ENCODE measurements around the gene CDK2. TPM values are rescaled to one million over a fixed set of nuclear protein-coding genes. Genes with fewer than 3 reads are reported as not detected.

CDK2 gene
- total RNA-seq, 1 experiment from 2014 or later: 76.4 TPM

GRCh38 chr12:55925870-55926737 is 40.5 kb upstream of the CDK2 start:
- H3K27ac Mint-ChIP-seq (ENCODE audit: unreplicated experiment): peak overlapping the region; percentile 95
- H3K4me1 Mint-ChIP-seq (ENCODE audit: low read depth, unreplicated experiment): peaks cover 29% of the 10 kb centered on the region
- H3K9me3 Mint-ChIP-seq (ENCODE audit: low read depth, unreplicated experiment): no peaks in the 10 kb centered on the region
- peak overlapping the region; percentile 95 for H3K4me3 Mint-ChIP-seq (ENCODE audit: low read depth, unreplicated experiment)
- CTCF ChIA-PET: interaction anchor here (0.5 to 1.4 kb wide), 10 partner anchors 36 to 728 kb away, joined by 3 to 11 read pairs (median 5); partner anchors contain the start of genes DNAJC14, ORMDL2 and SARNP
- no peak for TF ChIP-seq CTCF (IDR thresholded peaks at IDR 0.05; ENCODE audit: unreplicated experiment)
- intact Hi-C loops (cut with micrococcal nuclease; ENCODE audit: unreplicated experiment): loop anchor here (2.0 kb wide), 2 partner anchors 47 to 97 kb away; partner anchors contain the start of gene DNAJC14
- TSS peak; percentile 54 for BruUV-seq (replicated peaks)
- H3K27me3 Mint-ChIP-seq (ENCODE audit: unreplicated experiment): no peaks in the 10 kb centered on the region
- peaks cover 52% of the 10 kb centered on the region for H3K36me3 Mint-ChIP-seq (ENCODE audit: insufficient read depth, unreplicated experiment)
- DNase-seq: no peak

- CTCF ChIA-PET: interaction anchor here (0.5 to 1.4 kb wide), 13 partner anchors 11 to 1452 kb away, joined by 3 to 11 read pairs (median 5); partner anchors contain the start of genes DNAJC14, ORMDL2 and SARNP
- Mint-ChIP-seq H3K4me3 (ENCODE audit: low read depth, unreplicated experiment) (peak overlapping the region; percentile 95), H3K27me3 (ENCODE audit: unreplicated experiment) (no peaks in the 10 kb centered on the region), H3K27ac (ENCODE audit: unreplicated experiment) (peak overlapping the region; percentile 95), H3K4me1 (ENCODE audit: low read depth, unreplicated experiment) (peaks cover 34% of the 10 kb centered on the region), H3K36me3 (ENCODE audit: insufficient read depth, unreplicated experiment) (peaks cover 59% of the 10 kb centered on the region), H3K9me3 (ENCODE audit: low read depth, unreplicated experiment) (no peaks in the 10 kb centered on the region)
- DNase-seq: peak; percentile 94
- TSS peak; percentile 38 for BruUV-seq (replicated peaks)
- intact Hi-C loops (cut with micrococcal nuclease; ENCODE audit: unreplicated experiment): loop anchor here (2.0 kb wide), 2 partner anchors 46 to 98 kb away; partner anchors contain the start of gene DNAJC14
- peak; percentile 93 for TF ChIP-seq CTCF (IDR thresholded peaks at IDR 0.05; ENCODE audit: unreplicated experiment)
These were observed 39.7 kb upstream of the CDK2 start for GRCh38 chr12:55926738-55927587.

GRCh38 chr12:55927588-55928502 is 38.8 kb upstream of the CDK2 start, which contains the start of gene PYM1:
Gene PYM1 (minus strand): TSS chr12:55927894. CDS start chr12:55927761, 133 bp downstream.
- intact Hi-C loops (cut with micrococcal nuclease; ENCODE audit: unreplicated experiment): loop anchor here (2.0 kb wide), 2 partner anchors 45 to 99 kb away; partner anchors contain the start of gene DNAJC14
- CTCF ChIA-PET: interaction anchor here (0.5 to 1.2 kb wide), 7 partner anchors 12 to 1451 kb away, joined by 3 to 8 read pairs (median 4); partner anchors contain the start of gene DNAJC14
- Mint-ChIP-seq H3K36me3 (ENCODE audit: insufficient read depth, unreplicated experiment) (peaks cover 59% of the 10 kb centered on the region), H3K27me3 (ENCODE audit: unreplicated experiment) (no peaks in the 10 kb centered on the region), H3K27ac (ENCODE audit: unreplicated experiment) (peak within 1 kb of the TSS; percentile 95), H3K4me3 (ENCODE audit: low read depth, unreplicated experiment) (peak within 1 kb of the TSS; percentile 95), H3K4me1 (ENCODE audit: low read depth, unreplicated experiment) (peaks cover 34% of the 10 kb centered on the region), H3K9me3 (ENCODE audit: low read depth, unreplicated experiment) (no peaks in the 10 kb centered on the region)
- BruUV-seq (replicated peaks): no TSS peak
- DNase-seq: peak; percentile 74
- TF ChIP-seq CTCF (IDR thresholded peaks at IDR 0.05; ENCODE audit: unreplicated experiment): no peak
